Duodenal mucosa (tissue), 2 donors: ENCODE data around the gene DNER.

Source experiments
- H3K27ac ChIP-seq: one replicate; pipeline ENCODE4 v1.7.0; 2013; ENCODE audit warnings: low read depth, low read length
- H3K27me3 ChIP-seq, 2 donors: one replicate each; pipeline ENCODE4 v1.7.0; 2013; ENCODE audit warnings: low read length in 2 of 2, control low read depth in 1 of 2; ENCODE audit not compliant: insufficient read depth in 2 of 2, control insufficient read depth in 1 of 2
- H3K36me3 ChIP-seq, 2 donors: one replicate each; pipeline ENCODE4 v1.7.0; 2013; ENCODE audit warnings: low read length in 2 of 2, control low read depth in 1 of 2; ENCODE audit not compliant: insufficient read depth in 2 of 2, control insufficient read depth in 1 of 2
- H3K4me1 ChIP-seq, 2 donors: one replicate each; pipeline ENCODE4 v1.7.0; 2013; ENCODE audit warnings: low read length in 2 of 2, control low read depth in 1 of 2; ENCODE audit not compliant: insufficient read depth in 2 of 2, control insufficient read depth in 1 of 2
- H3K4me3 ChIP-seq, 2 donors: one replicate each; pipeline ENCODE4 v1.7.0; 2013; ENCODE audit warnings: low read length in 2 of 2, low read depth in 1 of 2
- H3K9ac ChIP-seq, 2 donors: one replicate each; pipeline ENCODE4 v1.7.0; 2013; ENCODE audit warnings: low read length in 2 of 2, low read depth in 1 of 2
- H3K9me3 ChIP-seq, 2 donors: one replicate each; pipeline ENCODE4 v1.7.0; 2013; ENCODE audit warnings: low read length in 2 of 2, control low read depth in 1 of 2; ENCODE audit not compliant: control insufficient read depth in 1 of 2

DNER gene

DNA sequence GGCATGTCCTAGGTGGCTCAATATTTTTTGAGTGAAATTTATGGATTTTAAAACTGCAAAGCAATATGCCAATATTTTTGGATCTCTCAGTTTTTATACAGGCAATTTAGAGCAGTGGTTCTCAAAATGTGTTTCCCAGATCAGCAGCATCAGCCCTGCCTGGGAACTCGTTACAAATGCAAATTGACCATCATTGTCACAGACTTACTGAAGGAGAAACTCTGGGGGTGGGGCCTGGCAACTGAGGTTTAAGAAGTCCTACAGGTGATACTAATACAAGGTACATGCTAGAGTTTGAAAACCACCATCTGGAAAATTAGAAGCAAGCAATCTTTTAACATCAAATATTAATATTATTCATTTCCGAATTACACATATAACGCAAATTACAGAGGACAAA is 227.7 kb downstream of the DNER start:
- Histone ChIP-seq H3K4me1 (no peaks in the 10 kb centered on the region), H3K9ac (no peak overlapping the region), H3K27ac (no peak overlapping the region), H3K27me3 (no peaks in the 10 kb centered on the region), H3K9me3 (no peaks in the 10 kb centered on the region), H3K36me3 (no peaks in the 10 kb centered on the region), H3K4me3 (no peak overlapping the region)

DNA sequence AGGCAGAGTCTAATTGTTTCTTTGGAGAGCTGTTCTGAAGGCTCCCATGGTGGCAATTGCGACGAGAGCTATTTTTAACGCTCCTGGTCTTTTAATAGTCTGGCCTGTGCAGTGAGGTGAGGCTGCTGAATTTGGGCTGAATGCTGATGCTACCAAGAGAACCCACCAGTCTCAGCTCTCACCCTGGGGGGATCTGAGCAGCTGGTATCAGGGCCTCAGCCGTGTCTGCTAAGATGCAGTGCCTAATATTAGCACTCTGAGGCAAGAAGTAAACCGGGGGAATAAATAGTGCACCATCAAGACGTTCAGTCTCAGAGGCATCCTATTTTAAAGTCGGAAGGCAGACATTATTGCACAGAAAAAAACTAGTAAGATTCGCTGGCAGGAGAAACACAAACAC is 228.5 kb downstream of the DNER start:
- H3K36me3 ChIP-seq: no peaks in the 10 kb centered on the region
- H3K9me3 ChIP-seq: no peaks in the 10 kb centered on the region
- H3K27me3 ChIP-seq: no peaks in the 10 kb centered on the region
- no peak overlapping the region for H3K9ac ChIP-seq
- H3K27ac ChIP-seq: no peak overlapping the region
- H3K4me3 ChIP-seq: no peak overlapping the region
- H3K4me1 ChIP-seq: no peaks in the 10 kb centered on the region

DNA sequence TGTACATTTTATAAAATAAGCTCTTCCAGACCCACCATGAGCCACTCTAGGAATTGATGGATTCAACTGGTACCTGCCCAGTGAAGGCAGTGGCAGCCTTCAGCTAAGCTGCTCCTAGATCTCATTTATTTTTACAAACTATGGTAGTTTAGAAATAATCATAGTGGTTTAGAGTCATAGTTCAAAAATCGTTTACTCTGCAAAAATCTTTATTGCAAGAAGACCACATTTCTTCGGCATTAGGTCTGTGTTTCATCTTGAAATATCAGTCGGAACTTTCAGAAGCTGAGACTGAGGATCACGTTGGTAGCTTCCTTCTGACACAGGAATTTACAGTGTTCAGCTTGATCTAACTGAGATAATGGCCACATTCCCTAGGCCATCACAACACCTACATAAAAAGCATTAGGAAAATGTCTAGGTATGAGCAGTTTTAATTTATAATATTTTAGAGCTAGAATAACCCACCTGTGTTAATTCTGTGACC is 237.0 kb downstream of the DNER start:
- H3K9me3 ChIP-seq: no peaks in the 10 kb centered on the region
- H3K4me3 ChIP-seq: no peak overlapping the region
- no peak overlapping the region for H3K27ac ChIP-seq
- H3K4me1 ChIP-seq: no peaks in the 10 kb centered on the region
- H3K36me3 ChIP-seq: no peaks in the 10 kb centered on the region
- no peaks in the 10 kb centered on the region for H3K27me3 ChIP-seq
- no peak overlapping the region for H3K9ac ChIP-seq

DNA sequence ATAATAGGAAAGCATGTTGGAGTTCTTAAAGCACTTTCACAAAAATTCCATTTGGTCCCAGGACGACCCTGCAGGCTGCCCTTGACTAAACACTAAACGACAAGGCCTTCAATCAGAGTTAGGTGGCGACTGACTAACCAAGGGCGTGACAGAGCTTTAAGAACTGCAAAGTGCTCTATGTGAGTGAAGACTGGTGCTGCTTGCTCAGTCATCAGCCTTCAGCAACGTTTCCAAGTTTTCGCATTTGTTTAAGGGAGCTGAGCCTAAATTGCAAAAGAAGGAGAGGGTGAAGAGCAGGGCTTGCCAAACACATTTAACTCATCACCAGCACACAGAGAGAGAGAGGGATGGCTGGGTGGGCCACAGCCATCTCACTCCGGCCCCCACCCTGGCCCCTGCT is 238.6 kb downstream of the DNER start:
- Histone ChIP-seq H3K4me1 (no peaks in the 10 kb centered on the region), H3K36me3 (no peaks in the 10 kb centered on the region), H3K4me3 (no peak overlapping the region), H3K27ac (no peak overlapping the region), H3K9ac (no peak overlapping the region), H3K27me3 (no peaks in the 10 kb centered on the region), H3K9me3 (no peaks in the 10 kb centered on the region)

DNA sequence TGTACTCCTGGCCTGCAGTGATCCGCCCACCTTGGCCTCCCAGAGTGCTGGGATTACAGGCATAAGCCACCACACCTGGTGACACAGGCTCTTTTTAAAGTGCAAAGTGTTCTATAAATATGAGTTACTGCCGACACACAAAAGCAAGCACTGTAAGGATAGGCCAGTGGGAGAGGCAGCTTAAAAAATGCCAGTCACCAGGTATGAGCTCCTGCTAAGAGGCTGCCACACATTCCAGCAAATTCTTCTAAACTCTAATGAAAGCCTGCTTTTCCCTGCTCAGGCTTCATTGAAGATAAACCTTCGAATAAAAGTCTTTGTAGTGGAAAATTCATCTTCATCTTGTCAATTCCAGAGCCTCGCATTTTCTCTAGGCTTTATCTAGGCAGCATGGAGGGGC is 240.2 kb downstream of the DNER start:
- H3K4me3 ChIP-seq: no peak overlapping the region
- no peaks in the 10 kb centered on the region for H3K36me3 ChIP-seq
- H3K9me3 ChIP-seq: no peaks in the 10 kb centered on the region
- H3K4me1 ChIP-seq: no peaks in the 10 kb centered on the region
- H3K27ac ChIP-seq: no peak overlapping the region
- H3K27me3 ChIP-seq: no peaks in the 10 kb centered on the region
- H3K9ac ChIP-seq: no peak overlapping the region

DNA sequence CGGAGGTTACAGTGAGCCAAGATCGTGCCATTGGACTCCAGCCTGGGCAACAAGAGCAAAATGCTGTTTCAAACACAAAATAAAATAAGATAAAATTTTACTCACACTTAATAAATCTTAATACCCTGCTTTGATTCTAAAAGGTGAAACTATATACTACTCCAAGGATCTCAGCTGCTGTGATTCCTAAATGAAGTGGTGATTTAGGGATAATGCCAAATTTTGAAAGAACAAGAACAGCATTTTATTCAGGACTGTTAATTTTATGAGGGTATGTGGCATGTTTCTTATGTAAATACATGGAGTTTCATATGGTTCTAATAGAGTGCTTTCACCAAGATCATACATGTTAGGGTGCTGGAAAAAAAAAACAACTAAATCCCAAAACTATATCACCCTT is 243.6 kb downstream of the DNER start:
- H3K4me3 ChIP-seq: no peak overlapping the region
- no peaks in the 10 kb centered on the region for H3K4me1 ChIP-seq
- no peak overlapping the region for H3K9ac ChIP-seq
- no peaks in the 10 kb centered on the region for H3K9me3 ChIP-seq
- H3K27me3 ChIP-seq: no peaks in the 10 kb centered on the region
- no peaks in the 10 kb centered on the region for H3K36me3 ChIP-seq
- no peak overlapping the region for H3K27ac ChIP-seq

DNA sequence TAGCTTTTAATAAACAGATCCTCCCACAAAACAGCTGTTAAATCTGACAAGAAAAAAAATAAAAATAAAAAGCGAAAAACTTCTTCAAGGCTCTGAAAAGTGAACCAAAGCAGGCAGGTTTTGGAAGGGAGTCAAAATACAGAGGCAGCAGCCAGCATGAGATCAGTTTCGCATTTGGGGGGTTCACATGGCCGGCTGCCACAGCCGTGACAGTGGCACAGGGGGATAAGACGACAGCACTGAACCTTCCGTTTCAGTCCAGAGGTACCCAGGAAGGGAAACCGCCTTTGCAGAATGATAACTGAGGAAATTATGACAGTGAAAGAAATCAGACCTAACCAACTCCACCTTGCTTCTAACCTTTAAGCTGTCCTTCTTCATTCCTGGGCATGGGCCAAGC is 246.6 kb downstream of the DNER start:
- Histone ChIP-seq H3K9me3 (no peaks in the 10 kb centered on the region), H3K27ac (no peak overlapping the region), H3K27me3 (no peaks in the 10 kb centered on the region), H3K4me1 (no peaks in the 10 kb centered on the region), H3K4me3 (no peak overlapping the region), H3K36me3 (no peaks in the 10 kb centered on the region), H3K9ac (no peak overlapping the region)

DNA sequence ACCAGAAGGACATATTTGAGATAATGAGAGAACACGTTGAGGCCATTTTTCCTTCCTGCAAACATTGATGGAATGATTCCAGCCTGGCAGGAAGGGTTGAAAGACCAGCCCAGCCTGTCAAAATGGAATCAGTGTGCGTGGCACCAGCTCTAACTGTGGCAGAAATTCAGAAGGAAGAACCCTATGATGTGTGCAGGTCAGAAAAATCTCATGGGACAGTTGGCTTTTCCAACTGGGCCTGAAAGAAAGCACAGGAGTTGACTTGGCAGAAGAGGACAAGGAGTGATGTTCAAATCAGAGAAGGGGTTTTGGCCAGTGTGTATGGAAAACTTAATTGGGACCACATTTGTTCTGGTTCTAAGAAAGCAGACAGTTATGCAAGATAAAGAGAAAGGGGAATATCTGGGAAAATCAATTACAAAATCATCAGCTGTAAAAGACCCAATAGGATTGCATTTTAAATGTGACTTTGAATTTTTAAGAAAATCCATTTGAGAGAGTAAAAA is 250.5 kb downstream of the DNER start:
- Histone ChIP-seq H3K27ac (no peak overlapping the region), H3K4me1 (no peaks in the 10 kb centered on the region), H3K4me3 (no peak overlapping the region), H3K36me3 (no peaks in the 10 kb centered on the region), H3K9ac (no peak overlapping the region), H3K9me3 (no peaks in the 10 kb centered on the region), H3K27me3 (no peaks in the 10 kb centered on the region)

DNA sequence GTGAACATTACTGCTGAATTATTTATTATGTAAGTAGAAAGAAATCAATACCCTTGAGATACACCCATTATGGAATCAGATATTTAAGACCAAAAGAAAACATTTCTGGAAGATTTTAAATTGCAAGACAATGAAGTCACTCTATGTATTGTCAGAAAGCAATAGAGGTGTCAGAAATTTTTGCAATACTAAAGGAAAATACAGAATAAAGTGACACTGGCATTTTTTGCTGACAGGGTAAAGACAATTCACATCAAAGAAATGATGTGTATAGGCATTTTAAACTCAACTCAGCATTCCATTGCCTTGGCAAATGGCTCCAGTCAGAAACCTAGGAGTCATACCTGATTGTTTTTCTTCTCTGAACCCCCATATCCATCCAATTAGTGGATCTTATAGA is 252.2 kb downstream of the DNER start:
- Histone ChIP-seq H3K36me3 (no peaks in the 10 kb centered on the region), H3K27me3 (no peaks in the 10 kb centered on the region), H3K4me3 (no peak overlapping the region), H3K9ac (no peak overlapping the region), H3K9me3 (no peaks in the 10 kb centered on the region), H3K27ac (no peak overlapping the region), H3K4me1 (no peaks in the 10 kb centered on the region)

DNA sequence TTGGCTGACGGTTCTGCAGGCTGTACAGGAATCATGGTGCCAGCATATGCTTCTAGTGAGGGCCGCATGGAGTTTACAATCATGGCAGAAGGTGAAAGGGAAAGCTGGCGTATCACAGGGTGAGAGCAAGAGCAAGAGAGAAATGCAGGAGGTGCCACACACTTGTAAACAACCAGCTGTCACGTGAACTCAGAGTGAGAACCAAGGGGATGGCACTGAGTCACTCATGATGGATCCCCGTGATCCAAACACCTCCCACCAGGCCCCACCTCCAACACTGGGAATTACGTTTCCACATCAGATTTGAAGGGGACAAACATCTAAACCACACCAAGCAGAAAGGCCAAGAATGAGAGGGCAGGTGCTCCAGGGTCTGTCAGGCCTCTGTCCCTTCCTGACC is 258.3 kb downstream of the DNER start:
- no peaks in the 10 kb centered on the region for H3K36me3 ChIP-seq
- H3K27me3 ChIP-seq: no peaks in the 10 kb centered on the region

More for the DNA sequence above, 258.3 kb downstream of the DNER start:
- no peak overlapping the region for H3K27ac ChIP-seq
- no peaks in the 10 kb centered on the region for H3K4me1 ChIP-seq
- no peaks in the 10 kb centered on the region for H3K9me3 ChIP-seq
- H3K9ac ChIP-seq: no peak overlapping the region
- H3K4me3 ChIP-seq: no peak overlapping the region
